ENCODE measurements around the gene CHAC2. TPM values are rescaled to one million over a fixed set of nuclear protein-coding genes. Genes with fewer than 3 reads are reported as not detected.

Gene CHAC2
- total RNA-seq, 1 experiment from 2014 or later: 9.6 TPM

DNA sequence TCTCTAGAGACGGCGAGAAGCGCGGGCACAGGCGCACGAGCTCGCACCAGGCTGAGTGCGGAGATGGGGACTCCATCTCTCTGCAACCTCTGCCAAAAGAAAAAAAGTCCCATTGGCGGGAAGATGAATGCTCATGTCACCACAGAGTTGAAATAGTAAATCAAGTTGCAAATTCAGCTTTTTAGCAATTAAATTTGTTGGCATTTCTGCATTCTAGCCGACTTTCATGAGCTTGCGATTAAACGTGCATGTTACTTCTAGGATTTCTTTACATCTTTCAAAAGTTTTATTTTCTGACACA, 588 bp downstream of the CHAC2 start:
- no peaks in the 10 kb centered on the region; the same call in 1 of the 2 replicates for H3K9me3 Mint-ChIP-seq
- DNase-seq (ENCODE audit: low spot score) (peak; percentile 36), ATAC-seq (peak; percentile 78)
- H3K36me3 Mint-ChIP-seq: peaks cover 9% of the 10 kb centered on the region
- ChIA-PET POLR2A (interaction anchor here (1.0 to 2.2 kb wide), 2 partner anchors 18 to 29 kb away, joined by 3 to 11 read pairs; partner anchors contain the start of genes ASB3 and ERLEC1), CTCF (interaction anchor here (0.7 to 1.7 kb wide), 5 partner anchors 8 to 259 kb away, joined by 3 to 7 read pairs (median 5); no protein-coding TSS in a partner anchor)
- H3K4me3 Mint-ChIP-seq: peak overlapping the region; percentile 90
- H3K27me3 Mint-ChIP-seq (ENCODE audit: low read depth): no peaks in the 10 kb centered on the region
- TF ChIP-seq SP1 (CRISPR knock-in tag; conservative IDR thresholded peaks at IDR 0.05) (0 out of 2 replicates have a peak, but pooled peaks have one; percentile 5), MXD4 (CRISPR knock-in tag; IDR thresholded peaks at IDR 0.05; ENCODE audit: borderline replicate concordance) (no peak), EMX1 (CRISPR knock-in tag; IDR thresholded peaks at IDR 0.05) (no peak)
- H3K27ac Mint-ChIP-seq: peak overlapping the region; percentile 87
- peaks cover 23% of the 10 kb centered on the region for H3K4me1 Mint-ChIP-seq

- TF ChIP-seq, protein P1, sequence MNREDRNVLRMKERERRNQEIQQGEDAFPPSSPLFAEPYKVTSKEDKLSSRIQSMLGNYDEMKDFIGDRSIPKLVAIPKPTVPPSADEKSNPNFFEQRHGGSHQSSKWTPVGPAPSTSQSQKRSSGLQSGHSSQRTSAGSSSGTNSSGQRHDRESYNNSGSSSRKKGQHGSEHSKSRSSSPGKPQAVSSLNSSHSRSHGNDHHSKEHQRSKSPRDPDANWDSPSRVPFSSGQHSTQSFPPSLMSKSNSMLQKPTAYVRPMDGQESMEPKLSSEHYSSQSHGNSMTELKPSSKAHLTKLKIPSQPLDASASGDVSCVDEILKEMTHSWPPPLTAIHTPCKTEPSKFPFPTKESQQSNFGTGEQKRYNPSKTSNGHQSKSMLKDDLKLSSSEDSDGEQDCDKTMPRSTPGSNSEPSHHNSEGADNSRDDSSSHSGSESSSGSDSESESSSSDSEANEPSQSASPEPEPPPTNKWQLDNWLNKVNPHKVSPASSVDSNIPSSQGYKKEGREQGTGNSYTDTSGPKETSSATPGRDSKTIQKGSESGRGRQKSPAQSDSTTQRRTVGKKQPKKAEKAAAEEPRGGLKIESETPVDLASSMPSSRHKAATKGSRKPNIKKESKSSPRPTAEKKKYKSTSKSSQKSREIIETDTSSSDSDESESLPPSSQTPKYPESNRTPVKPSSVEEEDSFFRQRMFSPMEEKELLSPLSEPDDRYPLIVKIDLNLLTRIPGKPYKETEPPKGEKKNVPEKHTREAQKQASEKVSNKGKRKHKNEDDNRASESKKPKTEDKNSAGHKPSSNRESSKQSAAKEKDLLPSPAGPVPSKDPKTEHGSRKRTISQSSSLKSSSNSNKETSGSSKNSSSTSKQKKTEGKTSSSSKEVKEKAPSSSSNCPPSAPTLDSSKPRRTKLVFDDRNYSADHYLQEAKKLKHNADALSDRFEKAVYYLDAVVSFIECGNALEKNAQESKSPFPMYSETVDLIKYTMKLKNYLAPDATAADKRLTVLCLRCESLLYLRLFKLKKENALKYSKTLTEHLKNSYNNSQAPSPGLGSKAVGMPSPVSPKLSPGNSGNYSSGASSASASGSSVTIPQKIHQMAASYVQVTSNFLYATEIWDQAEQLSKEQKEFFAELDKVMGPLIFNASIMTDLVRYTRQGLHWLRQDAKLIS (CRISPR knock-in tag; IDR thresholded peaks at IDR 0.05; ENCODE audit: borderline replicate concordance): no peak
- no peak for TF ChIP-seq JAZF1 (CRISPR knock-in tag; IDR thresholded peaks at IDR 0.05)
- no peak for TF ChIP-seq GRHL2 (CRISPR knock-in tag; IDR thresholded peaks at IDR 0.05; ENCODE audit: insufficient replicate concordance, severe bottlenecking)
- no peak for TF ChIP-seq ETV6 (CRISPR knock-in tag; IDR thresholded peaks at IDR 0.05)
- TF ChIP-seq TEAD1 (CRISPR knock-in tag; IDR thresholded peaks at IDR 0.05): no peak
- TF ChIP-seq FOXK1 (CRISPR knock-in tag; IDR thresholded peaks at IDR 0.05): no peak
- TF ChIP-seq, protein P2, sequence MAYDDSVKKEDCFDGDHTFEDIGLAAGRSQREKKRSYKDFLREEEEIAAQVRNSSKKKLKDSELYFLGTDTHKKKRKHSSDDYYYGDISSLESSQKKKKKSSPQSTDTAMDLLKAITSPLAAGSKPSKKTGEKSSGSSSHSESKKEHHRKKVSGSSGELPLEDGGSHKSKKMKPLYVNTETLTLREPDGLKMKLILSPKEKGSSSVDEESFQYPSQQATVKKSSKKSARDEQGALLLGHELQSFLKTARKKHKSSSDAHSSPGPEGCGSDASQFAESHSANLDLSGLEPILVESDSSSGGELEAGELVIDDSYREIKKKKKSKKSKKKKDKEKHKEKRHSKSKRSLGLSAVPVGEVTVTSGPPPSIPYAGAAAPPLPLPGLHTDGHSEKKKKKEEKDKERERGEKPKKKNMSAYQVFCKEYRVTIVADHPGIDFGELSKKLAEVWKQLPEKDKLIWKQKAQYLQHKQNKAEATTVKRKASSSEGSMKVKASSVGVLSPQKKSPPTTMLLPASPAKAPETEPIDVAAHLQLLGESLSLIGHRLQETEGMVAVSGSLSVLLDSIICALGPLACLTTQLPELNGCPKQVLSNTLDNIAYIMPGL (CRISPR knock-in tag; IDR thresholded peaks at IDR 0.05): no peak
- CTCF ChIA-PET: no interaction called here
- DNase-seq (ENCODE audit: low spot score) (no peak), ATAC-seq (no peak)
- POLR2A ChIA-PET: no interaction called here
- H3K4me3 Mint-ChIP-seq: peak overlapping the region; percentile 90; the same call in 1 of the 2 replicates
- H3K27ac Mint-ChIP-seq: no peak overlapping the region
- H3K36me3 Mint-ChIP-seq: peaks cover 11% of the 10 kb centered on the region
- H3K9me3 Mint-ChIP-seq: no peaks in the 10 kb centered on the region; the same call in 1 of the 2 replicates
- H3K4me1 Mint-ChIP-seq: peaks cover 23% of the 10 kb centered on the region
- H3K27me3 Mint-ChIP-seq (ENCODE audit: low read depth): no peaks in the 10 kb centered on the region
These were observed 1.8 kb downstream of the CHAC2 start for GRCh38 chr2:53769318-53769945.

GRCh38 chr2:53770264-53770663, 2.7 kb downstream of the CHAC2 start:
- Mint-ChIP-seq H3K27me3 (ENCODE audit: low read depth) (no peaks in the 10 kb centered on the region), H3K9me3 (no peaks in the 10 kb centered on the region; the same call in 1 of the 2 replicates), H3K36me3 (peaks cover 11% of the 10 kb centered on the region), H3K4me3 (no peak overlapping the region), H3K27ac (no peak overlapping the region), H3K4me1 (peaks cover 23% of the 10 kb centered on the region)
- POLR2A ChIA-PET: interaction anchor here (0.6 kb wide), 2 partner anchors 292 to 408 kb away, joined by 4 to 5 read pairs; no protein-coding TSS in a partner anchor
- ATAC-seq (no peak), DNase-seq (ENCODE audit: low spot score) (no peak)
- CTCF ChIA-PET: no interaction called here
- TF ChIP-seq, protein P3, sequence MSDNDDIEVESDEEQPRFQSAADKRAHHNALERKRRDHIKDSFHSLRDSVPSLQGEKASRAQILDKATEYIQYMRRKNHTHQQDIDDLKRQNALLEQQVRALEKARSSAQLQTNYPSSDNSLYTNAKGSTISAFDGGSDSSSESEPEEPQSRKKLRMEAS (CRISPR knock-in tag; IDR thresholded peaks at IDR 0.05): no peak
- no peak for TF ChIP-seq ESRRA (CRISPR knock-in tag; IDR thresholded peaks at IDR 0.05; ENCODE audit: borderline replicate concordance)
- no peak for TF ChIP-seq GABPB1 (CRISPR knock-in tag; IDR thresholded peaks at IDR 0.05)
- TF ChIP-seq HMGA2 (CRISPR knock-in tag; IDR thresholded peaks at IDR 0.05): no peak
- TF ChIP-seq SMAD3 (CRISPR knock-in tag; IDR thresholded peaks at IDR 0.05; ENCODE audit: borderline replicate concordance): no peak
- TF ChIP-seq, protein P4, sequence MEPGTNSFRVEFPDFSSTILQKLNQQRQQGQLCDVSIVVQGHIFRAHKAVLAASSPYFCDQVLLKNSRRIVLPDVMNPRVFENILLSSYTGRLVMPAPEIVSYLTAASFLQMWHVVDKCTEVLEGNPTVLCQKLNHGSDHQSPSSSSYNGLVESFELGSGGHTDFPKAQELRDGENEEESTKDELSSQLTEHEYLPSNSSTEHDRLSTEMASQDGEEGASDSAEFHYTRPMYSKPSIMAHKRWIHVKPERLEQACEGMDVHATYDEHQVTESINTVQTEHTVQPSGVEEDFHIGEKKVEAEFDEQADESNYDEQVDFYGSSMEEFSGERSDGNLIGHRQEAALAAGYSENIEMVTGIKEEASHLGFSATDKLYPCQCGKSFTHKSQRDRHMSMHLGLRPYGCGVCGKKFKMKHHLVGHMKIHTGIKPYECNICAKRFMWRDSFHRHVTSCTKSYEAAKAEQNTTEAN (CRISPR knock-in tag; IDR thresholded peaks at IDR 0.05): no peak
- TF ChIP-seq ZNF416 (CRISPR knock-in tag; IDR thresholded peaks at IDR 0.05): no peak
- TF ChIP-seq USF1 (CRISPR knock-in tag; IDR thresholded peaks at IDR 0.05): no peak
- TF ChIP-seq MYBL2 (CRISPR knock-in tag; IDR thresholded peaks at IDR 0.05): no peak
- no peak for TF ChIP-seq OVOL2 (CRISPR knock-in tag; IDR thresholded peaks at IDR 0.05; ENCODE audit: borderline replicate concordance)
